Loucy (cell line): ENCODE results near the gene RHBG.

Experiments used
- H2AFZ ChIP-seq: fragments of 200-600 bp; sonication (generic); 2 replicates; pipeline ENCODE4 v1.6.0; 2016; ENCODE audit warnings: antibody characterized with exemption, mild to moderate bottlenecking, low read length, moderate library complexity
- H3F3A ChIP-seq: fragments of 200-600 bp; 2 replicates; pipeline ENCODE4 v1.6.0; 2016; ENCODE audit warnings: antibody characterized with exemption, low read depth, mild to moderate bottlenecking
- H3K27me3 ChIP-seq: fragments of 200-600 bp; sonication (generic); 2 replicates; pipeline ENCODE4 v1.6.1; 2014; ENCODE audit warnings: low read length, mild to moderate bottlenecking; ENCODE audit not compliant: insufficient read depth, poor library complexity, severe bottlenecking
- H3K36me3 ChIP-seq: fragments of 200-600 bp; sonication (generic); 2 replicates; pipeline ENCODE4 v1.6.1; 2016; ENCODE audit warnings: low read length; ENCODE audit not compliant: insufficient read depth
- H3K4me1 ChIP-seq: fragments of 200-600 bp; sonication (generic); 2 replicates; pipeline ENCODE4 v1.5.1; 2014; ENCODE audit warnings: low read length, mild to moderate bottlenecking; ENCODE audit not compliant: insufficient read depth, poor library complexity, severe bottlenecking
- H3K4me2 ChIP-seq: fragments of 200-600 bp; sonication (generic); 2 replicates; pipeline ENCODE4 v1.6.0; 2014; ENCODE audit warnings: antibody characterized with exemption, low read length, low read depth, mild to moderate bottlenecking; ENCODE audit not compliant: poor library complexity, severe bottlenecking
- H3K4me3 ChIP-seq: fragments of 200-600 bp; sonication (generic); 2 replicates; pipeline ENCODE4 v1.5.1; 2014; ENCODE audit warnings: low read length, mild to moderate bottlenecking, mixed read lengths; ENCODE audit not compliant: poor library complexity, severe bottlenecking
- H3K79me2 ChIP-seq: fragments of 200-600 bp; sonication (generic); 2 replicates; pipeline ENCODE4 v1.6.1; 2014; ENCODE audit warnings: low read length; ENCODE audit not compliant: insufficient read depth
- H3K9ac ChIP-seq: fragments of 200-600 bp; sonication (generic); 2 replicates; pipeline ENCODE4 v1.6.0; 2014; ENCODE audit warnings: mild to moderate bottlenecking, low read depth, low read length, moderate library complexity; ENCODE audit not compliant: poor library complexity, severe bottlenecking
- H3K9me2 ChIP-seq: fragments of 200-600 bp; sonication (generic); replicated peaks from 2 replicates; pipeline ENCODE4 v1.6.1; 2016; ENCODE audit warnings: low read depth, low read length, mixed read lengths
- H3K9me3 ChIP-seq: fragments of 200-600 bp; sonication (generic); 2 replicates; pipeline ENCODE4 v1.6.1; 2014; ENCODE audit warnings: mild to moderate bottlenecking, antibody characterized with exemption, low read length, low read depth; ENCODE audit not compliant: insufficient read depth
- H4K20me1 ChIP-seq: fragments of 200-600 bp; sonication (generic); 2 replicates; pipeline ENCODE4 v1.6.0; 2014; ENCODE audit warnings: antibody characterized with exemption, low read length, mild to moderate bottlenecking; ENCODE audit not compliant: insufficient read depth, poor library complexity, severe bottlenecking
- EZH2phosphoT487 ChIP-seq: fragments of 200-600 bp; IDR thresholded peaks from 2 replicates; pipeline ENCODE4 v1.6.1; 2018; ENCODE audit warnings: antibody characterized with exemption, mild to moderate bottlenecking, moderate library complexity, borderline replicate concordance
- TF ChIP-seq, protein P1 (sequence below): fragments of 200-600 bp; sonication (generic); conservative IDR thresholded peaks from 2 replicates; pipeline ENCODE4 v1.5.1; 2014; ENCODE audit warnings: mild to moderate bottlenecking, antibody characterized with exemption, low read length

Gene RHBG

DNA sequence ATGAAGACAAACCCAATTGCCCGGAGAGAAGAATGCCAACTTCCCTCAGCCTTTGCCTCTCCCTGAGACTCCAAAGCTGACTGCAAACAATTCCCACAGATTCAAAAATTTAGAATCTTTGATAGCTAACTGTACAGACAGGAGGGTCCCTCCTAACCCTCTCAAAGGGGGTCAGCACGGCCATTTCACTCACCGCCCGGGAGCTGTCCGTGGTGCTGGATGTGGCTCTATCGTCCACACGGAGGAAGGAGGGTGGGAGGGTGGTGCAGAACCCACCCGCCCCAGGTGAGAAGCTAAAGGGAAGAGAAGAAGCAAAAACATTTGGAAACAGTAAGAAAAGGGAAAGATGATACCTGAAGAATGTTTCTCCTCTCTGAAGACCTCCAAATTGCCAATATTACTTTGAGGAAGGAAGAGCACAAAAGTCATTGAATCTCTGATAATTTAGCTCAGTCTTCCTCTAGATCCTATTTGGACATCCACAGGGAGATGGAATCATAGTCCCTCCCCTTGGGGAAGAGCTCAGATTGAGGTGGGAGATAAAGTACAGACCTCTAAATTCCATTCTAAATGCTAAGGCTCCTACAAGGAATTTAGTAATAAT lies 45.6 kb downstream of the RHBG start:
- Histone ChIP-seq H3K36me3 (no peaks in the 10 kb centered on the region), H4K20me1 (no peaks in the 10 kb centered on the region), H3K9me2 (no peaks in the 10 kb centered on the region), H3K27me3 (no peaks in the 10 kb centered on the region), H3F3A (no peaks in the 10 kb centered on the region), H3K4me1 (no peaks in the 10 kb centered on the region), H3K4me2 (no peak overlapping the region), H3K79me2 (no peaks in the 10 kb centered on the region), H3K4me3 (no peak overlapping the region), H3K9me3 (no peaks in the 10 kb centered on the region), H3K9ac (no peak overlapping the region), H2AFZ (no peak overlapping the region)
- TF ChIP-seq, protein P1, sequence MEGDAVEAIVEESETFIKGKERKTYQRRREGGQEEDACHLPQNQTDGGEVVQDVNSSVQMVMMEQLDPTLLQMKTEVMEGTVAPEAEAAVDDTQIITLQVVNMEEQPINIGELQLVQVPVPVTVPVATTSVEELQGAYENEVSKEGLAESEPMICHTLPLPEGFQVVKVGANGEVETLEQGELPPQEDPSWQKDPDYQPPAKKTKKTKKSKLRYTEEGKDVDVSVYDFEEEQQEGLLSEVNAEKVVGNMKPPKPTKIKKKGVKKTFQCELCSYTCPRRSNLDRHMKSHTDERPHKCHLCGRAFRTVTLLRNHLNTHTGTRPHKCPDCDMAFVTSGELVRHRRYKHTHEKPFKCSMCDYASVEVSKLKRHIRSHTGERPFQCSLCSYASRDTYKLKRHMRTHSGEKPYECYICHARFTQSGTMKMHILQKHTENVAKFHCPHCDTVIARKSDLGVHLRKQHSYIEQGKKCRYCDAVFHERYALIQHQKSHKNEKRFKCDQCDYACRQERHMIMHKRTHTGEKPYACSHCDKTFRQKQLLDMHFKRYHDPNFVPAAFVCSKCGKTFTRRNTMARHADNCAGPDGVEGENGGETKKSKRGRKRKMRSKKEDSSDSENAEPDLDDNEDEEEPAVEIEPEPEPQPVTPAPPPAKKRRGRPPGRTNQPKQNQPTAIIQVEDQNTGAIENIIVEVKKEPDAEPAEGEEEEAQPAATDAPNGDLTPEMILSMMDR = no peak
- TF ChIP-seq EZH2phosphoT487 = no peak

DNA sequence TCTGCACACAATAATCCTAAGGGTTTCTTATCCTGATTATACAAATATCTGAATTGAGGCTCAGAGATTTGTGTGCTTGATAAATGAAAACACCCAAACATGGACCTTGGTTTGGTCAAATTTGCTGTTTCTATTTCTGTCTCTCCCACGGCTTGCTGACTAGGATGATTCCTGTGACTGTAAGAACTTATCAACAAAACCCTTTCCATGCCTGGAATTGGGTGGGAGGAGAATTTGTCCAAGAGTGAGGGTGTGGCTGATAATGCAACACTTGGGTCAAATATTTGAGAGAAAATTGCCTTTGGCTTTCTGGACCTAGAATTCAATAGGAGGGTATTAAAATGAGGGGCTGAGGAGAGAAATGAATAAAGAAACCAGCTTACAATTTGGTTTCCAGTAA lies 48.0 kb downstream of the RHBG start:
- no peak overlapping the region for H2AFZ ChIP-seq
- H3K9me2 ChIP-seq = no peaks in the 10 kb centered on the region
- H3K27me3 ChIP-seq = no peaks in the 10 kb centered on the region

DNA sequence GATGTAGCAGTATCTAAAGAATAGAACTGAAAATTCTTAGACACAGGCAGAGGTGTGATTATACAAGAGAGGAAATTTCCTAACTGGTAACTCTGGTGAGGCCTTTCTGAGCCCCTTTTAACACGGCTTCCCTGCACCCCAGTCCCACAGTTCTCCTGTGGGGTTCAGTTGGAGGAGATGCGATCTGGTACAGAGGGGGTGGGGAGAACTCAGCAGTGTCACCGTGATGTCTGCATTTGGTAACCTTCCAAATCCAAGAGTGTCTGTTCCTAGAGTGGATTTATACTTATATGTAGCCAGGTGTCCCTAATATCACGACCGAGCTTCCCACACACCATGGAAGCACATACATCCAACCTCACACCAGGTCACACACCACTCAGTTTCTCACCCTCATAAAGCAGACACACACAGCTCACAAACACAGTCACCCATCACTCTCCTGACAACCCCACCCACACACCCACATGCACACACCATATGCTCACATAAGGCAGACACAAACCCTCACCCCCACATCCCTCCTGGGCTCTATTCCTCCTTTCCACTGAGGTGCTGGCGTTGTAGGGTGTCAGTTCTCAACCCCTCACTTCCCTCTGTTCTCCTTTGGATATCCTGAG lies 48.5 kb downstream of the RHBG start:
- H3K4me1 ChIP-seq = no peaks in the 10 kb centered on the region
- no peak for TF ChIP-seq EZH2phosphoT487
- TF ChIP-seq, protein P1 = no peak
- H4K20me1 ChIP-seq = no peaks in the 10 kb centered on the region
- H3K36me3 ChIP-seq = no peaks in the 10 kb centered on the region
- H3F3A ChIP-seq = no peaks in the 10 kb centered on the region
- H3K9me3 ChIP-seq = no peaks in the 10 kb centered on the region
- no peaks in the 10 kb centered on the region for H3K9me2 ChIP-seq
- H3K4me2 ChIP-seq = no peak overlapping the region
- no peak overlapping the region for H3K9ac ChIP-seq
- H3K4me3 ChIP-seq = no peak overlapping the region
- H2AFZ ChIP-seq = no peak overlapping the region
- no peaks in the 10 kb centered on the region for H3K79me2 ChIP-seq
- no peaks in the 10 kb centered on the region for H3K27me3 ChIP-seq

More for the DNA sequence above, 48.0 kb downstream of the RHBG start:
- Histone ChIP-seq H3K79me2 (no peaks in the 10 kb centered on the region), H3K4me2 (no peak overlapping the region), H3K9ac (no peak overlapping the region), H3K4me1 (no peaks in the 10 kb centered on the region), H4K20me1 (no peaks in the 10 kb centered on the region), H3K4me3 (no peak overlapping the region), H3K36me3 (no peaks in the 10 kb centered on the region), H3F3A (no peaks in the 10 kb centered on the region), H3K9me3 (no peaks in the 10 kb centered on the region)
- TF ChIP-seq, protein P1 = no peak
- no peak for TF ChIP-seq EZH2phosphoT487
